ENCODE results near the gene GALC.

GALC gene

GRCh38 chr14:88036422-88036821 is 43.4 kb upstream of the GALC start:
- TF ChIP-seq CTCF (IDR thresholded peaks at IDR 0.05; ENCODE audit: low read depth, low read length): no peak
- TF ChIP-seq EZH2phosphoT487 (IDR thresholded peaks at IDR 0.05; ENCODE audit: low read depth): no peak
- H3K27ac ChIP-seq (ENCODE audit: low read length): no peak overlapping the region
- H3K4me1 ChIP-seq (ENCODE audit: low read length): peaks cover 6% of the 10 kb centered on the region
- H3K36me3 ChIP-seq (replicated peaks; ENCODE audit: low read depth, low read length): no peaks in the 10 kb centered on the region
- peaks cover 30% of the 10 kb centered on the region for H3K27me3 ChIP-seq (ENCODE audit: low read depth, low read length)
- H3K4me3 ChIP-seq (ENCODE audit: low read length): no peak overlapping the region
- no peak overlapping the region for H3K4me2 ChIP-seq (ENCODE audit: low read length)
- no peaks in the 10 kb centered on the region for H4K20me1 ChIP-seq (ENCODE audit: insufficient read depth, low read length)
- H3K9me3 ChIP-seq (ENCODE audit: insufficient read depth, low read length): no peaks in the 10 kb centered on the region
- H2AFZ ChIP-seq (ENCODE audit: low read depth, low read length): no peak overlapping the region
- H3K9ac ChIP-seq (ENCODE audit: low read length): no peak overlapping the region
- H3K79me2 ChIP-seq (ENCODE audit: low read length): no peaks in the 10 kb centered on the region

- no peaks in the 10 kb centered on the region for H3K79me2 ChIP-seq (ENCODE audit: low read length)
- H2AFZ ChIP-seq (ENCODE audit: low read depth, low read length): no peak overlapping the region
- H3K4me3 ChIP-seq (ENCODE audit: low read length): no peak overlapping the region
- peaks cover 8% of the 10 kb centered on the region; the same call in 1 of the 2 replicates for H3K27me3 ChIP-seq (ENCODE audit: low read depth, low read length)
- peaks cover 11% of the 10 kb centered on the region for H3K4me1 ChIP-seq (ENCODE audit: low read length)
- H3K27ac ChIP-seq (ENCODE audit: low read length): no peak overlapping the region
- no peaks in the 10 kb centered on the region for H4K20me1 ChIP-seq (ENCODE audit: insufficient read depth, low read length)
- no peak for TF ChIP-seq CTCF (IDR thresholded peaks at IDR 0.05; ENCODE audit: low read depth, low read length)
- TF ChIP-seq EZH2phosphoT487 (IDR thresholded peaks at IDR 0.05; ENCODE audit: low read depth): no peak
- H3K9ac ChIP-seq (ENCODE audit: low read length): no peak overlapping the region
- no peaks in the 10 kb centered on the region for H3K9me3 ChIP-seq (ENCODE audit: insufficient read depth, low read length)
- no peaks in the 10 kb centered on the region for H3K36me3 ChIP-seq (replicated peaks; ENCODE audit: low read depth, low read length)
- H3K4me2 ChIP-seq (ENCODE audit: low read length): no peak overlapping the region
Measured at GRCh38 chr14:88034076-88034475, 41.1 kb upstream of the GALC start.

- no peak overlapping the region for H3K4me3 ChIP-seq (ENCODE audit: low read length)
- H3K27me3 ChIP-seq (ENCODE audit: low read depth, low read length): no peaks in the 10 kb centered on the region
- no peaks in the 10 kb centered on the region for H3K36me3 ChIP-seq (replicated peaks; ENCODE audit: low read depth, low read length)
- no peak overlapping the region for H3K9ac ChIP-seq (ENCODE audit: low read length)
- H3K79me2 ChIP-seq (ENCODE audit: low read length): no peaks in the 10 kb centered on the region
- H3K9me3 ChIP-seq (ENCODE audit: insufficient read depth, low read length): no peaks in the 10 kb centered on the region
- no peak overlapping the region for H2AFZ ChIP-seq (ENCODE audit: low read depth, low read length)
- no peak overlapping the region for H3K4me2 ChIP-seq (ENCODE audit: low read length)
- peaks cover 11% of the 10 kb centered on the region for H3K4me1 ChIP-seq (ENCODE audit: low read length)
- TF ChIP-seq CTCF (IDR thresholded peaks at IDR 0.05; ENCODE audit: low read depth, low read length): no peak
- TF ChIP-seq EZH2phosphoT487 (IDR thresholded peaks at IDR 0.05; ENCODE audit: low read depth): no peak
- no peaks in the 10 kb centered on the region for H4K20me1 ChIP-seq (ENCODE audit: insufficient read depth, low read length)
- H3K27ac ChIP-seq (ENCODE audit: low read length): no peak overlapping the region
Measured at GRCh38 chr14:88032373-88032772, 39.4 kb upstream of the GALC start.

GRCh38 chr14:88030892-88031291 is 37.9 kb upstream of the GALC start:
- no peaks in the 10 kb centered on the region for H3K36me3 ChIP-seq (replicated peaks; ENCODE audit: low read depth, low read length)
- no peak overlapping the region for H3K9ac ChIP-seq (ENCODE audit: low read length)
- H3K79me2 ChIP-seq (ENCODE audit: low read length): no peaks in the 10 kb centered on the region
- TF ChIP-seq CTCF (IDR thresholded peaks at IDR 0.05; ENCODE audit: low read depth, low read length) (no peak), EZH2phosphoT487 (IDR thresholded peaks at IDR 0.05; ENCODE audit: low read depth) (no peak)
- H3K27ac ChIP-seq (ENCODE audit: low read length): no peak overlapping the region
- H2AFZ ChIP-seq (ENCODE audit: low read depth, low read length): no peak overlapping the region
- peaks cover 11% of the 10 kb centered on the region for H3K4me1 ChIP-seq (ENCODE audit: low read length)
- no peaks in the 10 kb centered on the region for H3K9me3 ChIP-seq (ENCODE audit: insufficient read depth, low read length)
- H3K4me3 ChIP-seq (ENCODE audit: low read length): no peak overlapping the region
- no peaks in the 10 kb centered on the region for H4K20me1 ChIP-seq (ENCODE audit: insufficient read depth, low read length)
- H3K4me2 ChIP-seq (ENCODE audit: low read length): no peak overlapping the region
- no peaks in the 10 kb centered on the region for H3K27me3 ChIP-seq (ENCODE audit: low read depth, low read length)

Data from OCI-LY3 (cell line).